CD4-positive, alpha-beta memory T cell (primary cell): ENCODE results near the gene ABCF2. TPM values are rescaled to one million over a fixed set of nuclear protein-coding genes. Genes with fewer than 3 reads are reported as not detected.
A peak's percentile ranks its signal among the peaks of the same experiment; 100 is the strongest.

Source experiments
- CTCF ChIA-PET: fragments of 350-600 bp; sonication (Branson Sonifier 250); formaldehyde crosslinking; loops from one replicate; lab custom pipeline; 2021; ENCODE audit warnings: inconsistent platforms; ENCODE audit not compliant: partially characterized antibody; lab: Charles Lee
- POLR2A ChIA-PET: fragments of 350-600 bp; sonication (Branson Sonifier 250); formaldehyde crosslinking; loops from one replicate; lab custom pipeline; 2021; ENCODE audit not compliant: partially characterized antibody; lab: Charles Lee
- DNase-seq, 5 donors: peaks; one replicate each; pipeline versions ENCODE4 v3.0.0 to v3.0.0-alpha.2; 2020 to 2022; ENCODE audit warnings: mixed read lengths in 1 of 5
- H3K27ac ChIP-seq: one replicate; pipeline ENCODE4 v1.7.0; 2013; ENCODE audit warnings: low read depth, low read length
- H3K27me3 ChIP-seq: 2 replicates; pipeline ENCODE4 v1.7.0; 2013; ENCODE audit warnings: mild to moderate bottlenecking, low read length, moderate library complexity; ENCODE audit not compliant: insufficient read depth
- H3K36me3 ChIP-seq: 2 replicates; pipeline ENCODE4 v1.7.0; 2013; ENCODE audit warnings: mild to moderate bottlenecking, low read length, moderate library complexity; ENCODE audit not compliant: insufficient read depth
- H3K4me1 ChIP-seq: 2 replicates; pipeline ENCODE4 v1.7.0; 2013; ENCODE audit warnings: mild to moderate bottlenecking, low read length, moderate library complexity; ENCODE audit not compliant: insufficient read depth
- H3K4me3 ChIP-seq, 2 donors: one replicate each; pipeline ENCODE4 v1.7.0; 2013; ENCODE audit warnings: low read length in 2 of 2, mild to moderate bottlenecking in 1 of 2
- H3K9me3 ChIP-seq, 2 donors: one replicate each; pipeline ENCODE4 v1.7.0; 2013; ENCODE audit warnings: low read length in 2 of 2, control low read depth in 1 of 2; ENCODE audit not compliant: control insufficient read depth in 1 of 2
- H3K27ac Mint-ChIP-seq, 7 donors: one replicate each; pipeline ENCODE4 v1.8.0; 2020 to 2021; ENCODE audit warnings: mixed read lengths in 7 of 7, mild to moderate bottlenecking in 6 of 7, inconsistent platforms in 3 of 7, moderate library complexity in 3 of 7
- H3K27me3 Mint-ChIP-seq, 2 donors: one replicate each; pipeline ENCODE4 v1.8.0; 2020 to 2021; ENCODE audit warnings: mixed read lengths in 2 of 2
- H3K36me3 Mint-ChIP-seq, 2 donors: one replicate each; pipeline ENCODE4 v1.8.0; 2020 to 2021; ENCODE audit warnings: mixed read lengths in 2 of 2, inconsistent platforms in 1 of 2, mild to moderate bottlenecking in 1 of 2
- H3K4me1 Mint-ChIP-seq, 4 donors: one replicate each; pipeline ENCODE4 v1.8.0; 2020 to 2021; ENCODE audit warnings: mixed read lengths in 4 of 4, mild to moderate bottlenecking in 1 of 4
- H3K4me3 Mint-ChIP-seq, 8 donors: one replicate each; pipeline ENCODE4 v1.8.0; 2020 to 2021; ENCODE audit warnings: mixed read lengths in 8 of 8, mild to moderate bottlenecking in 7 of 8, moderate library complexity in 6 of 8, inconsistent platforms in 3 of 8
- H3K9me3 Mint-ChIP-seq, 8 donors: one replicate each; pipeline ENCODE4 v1.8.0; 2020 to 2021; ENCODE audit warnings: mixed read lengths in 8 of 8, mild to moderate bottlenecking in 5 of 8, inconsistent platforms in 3 of 8, moderate library complexity in 1 of 8
- intact Hi-C: fragments of 100-400 bp; cut with micrococcal nuclease; formaldehyde crosslinking; loops from one replicate; pipeline ENCODE4 v1.15.1; 2023
- polyA plus RNA-seq, 2 donors: library from polyadenylated mRNA; unstranded; fragments of 300-500 nt; fragmentation: Illumina TruSeq; gene quantifications; one replicate each; pipeline ENCODE4 v1.2.3, GENCODE V29; 2021
- total RNA-seq, 2 experiments: library from RNA; stranded (reverse); gene quantifications; one replicate each; pipeline ENCODE4 v1.2.3, GENCODE V29; 2021

ABCF2 gene
- total and polyA plus RNA-seq, 4 experiments from 2014 or later, result 31.4 to 37.3 (median 34.4) TPM

GRCh38 chr7:151242159-151243044, 15.4 kb upstream of the ABCF2 start:
- peaks cover 7 to 10% of the 10 kb centered on the region in 2 donors for H3K27me3 Mint-ChIP-seq
- Histone ChIP-seq H3K27me3 (peaks cover 11% of the 10 kb centered on the region), H3K4me1 (peaks cover 40% of the 10 kb centered on the region), H3K36me3 (peaks cover 6% of the 10 kb centered on the region), H3K9me3 (no peaks in the 10 kb centered on the region), H3K4me3 (no peak overlapping the region), H3K27ac (no peak overlapping the region)
- peaks cover 0 to 3% of the 10 kb centered on the region in 2 donors for H3K36me3 Mint-ChIP-seq
- H3K27ac Mint-ChIP-seq, result peak overlapping the region; percentile 19 to 92 (median 86)
- peak in 1 of 5 donors; percentile 27 for DNase-seq
- ChIA-PET CTCF (interaction anchor here (0.9 to 4.6 kb wide), 8 partner anchors 10 to 119 kb away, joined by 6 to 33 read pairs (median 18); partner anchors contain the start of genes ABCF2, CHPF2 and GBX1), POLR2A (interaction anchor here (2.3 to 5.1 kb wide), 3 partner anchors 9 to 36 kb away, joined by 8 to 50 read pairs (median 32); partner anchors contain the start of genes ABCF2 and CHPF2)
- intact Hi-C loops, result no loop called here
- peak overlapping the region in 1 of 8 donors; percentile 76 for H3K4me3 Mint-ChIP-seq
- H3K9me3 Mint-ChIP-seq, result no peaks in the 10 kb centered on the region
- H3K4me1 Mint-ChIP-seq, result peaks cover 14 to 40% (median 24%) of the 10 kb centered on the region in 4 donors

- Mint-ChIP-seq H3K27me3 (peaks cover 7% of the 10 kb centered on the region in 2 donors), H3K27ac (no peak overlapping the region), H3K36me3 (peaks cover 3 to 7% of the 10 kb centered on the region in 2 donors), H3K4me3 (no peak overlapping the region), H3K9me3 (no peaks in the 10 kb centered on the region), H3K4me1 (peaks cover 13 to 42% (median 24%) of the 10 kb centered on the region in 4 donors)
- ChIA-PET CTCF (interaction anchor here (2.9 to 4.6 kb wide), 3 partner anchors 14 to 73 kb away, joined by 20 to 33 read pairs (median 26); partner anchors contain the start of genes ABCF2 and GBX1), POLR2A (interaction anchor here (3.8 to 5.1 kb wide), 2 partner anchors 8 to 15 kb away, joined by 32 to 50 read pairs; partner anchors contain the start of genes ABCF2 and CHPF2)
- Histone ChIP-seq H3K27me3 (peaks cover 8% of the 10 kb centered on the region), H3K36me3 (peaks cover 11% of the 10 kb centered on the region), H3K9me3 (no peaks in the 10 kb centered on the region), H3K4me3 (no peak overlapping the region), H3K4me1 (peaks cover 34% of the 10 kb centered on the region), H3K27ac (no peak overlapping the region)
- peak in 1 of 5 donors; percentile 5 for DNase-seq
- intact Hi-C loops, result no loop called here
Measured at GRCh38 chr7:151241755-151242096, 14.7 kb upstream of the ABCF2 start.

DNA sequence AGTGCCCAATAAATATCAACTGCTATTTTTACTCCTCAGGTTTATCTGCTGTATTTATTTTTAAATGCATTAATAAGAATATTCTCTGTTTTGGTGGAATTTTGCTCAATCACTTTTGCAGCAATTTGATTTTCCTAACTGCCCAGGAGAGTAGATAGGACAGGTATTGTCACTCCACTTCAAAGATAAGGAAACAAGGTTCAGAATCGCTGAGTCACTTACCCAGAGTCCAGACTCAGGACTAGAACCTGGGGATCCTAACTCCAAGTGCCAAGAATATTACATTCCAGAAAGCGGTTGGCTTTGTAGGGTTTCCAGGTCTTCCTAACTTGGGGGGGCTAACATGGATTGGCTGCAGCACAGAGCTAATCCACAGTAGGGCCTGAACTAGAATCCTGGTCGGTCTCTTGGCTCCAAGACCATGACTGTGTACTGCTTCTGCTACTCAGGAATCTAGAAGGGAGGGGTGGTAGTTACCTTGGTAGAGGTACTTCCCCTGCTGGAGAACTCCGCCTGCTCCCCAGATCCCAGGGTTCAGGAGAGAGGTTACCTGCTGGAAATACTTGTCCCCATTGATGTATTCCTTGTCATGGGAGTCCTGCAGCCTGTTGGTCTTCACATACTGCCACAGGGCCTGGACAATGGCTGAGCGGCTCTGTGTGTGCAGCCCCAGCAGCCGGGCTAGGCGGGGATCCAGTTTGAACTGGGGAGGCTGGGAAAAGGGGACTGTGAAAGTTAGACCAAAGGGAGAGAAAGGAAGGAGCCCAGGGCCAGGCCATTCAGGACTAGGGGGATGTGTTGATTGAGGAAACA, 14.1 kb upstream of the ABCF2 start:
- peak overlapping the region in 1 of 7 donors; percentile 22 for H3K27ac Mint-ChIP-seq
- no peak for DNase-seq
- CTCF ChIA-PET, result no interaction called here
- POLR2A ChIA-PET, result interaction anchor here (3.8 to 5.1 kb wide), 2 partner anchors 8 to 14 kb away, joined by 32 to 50 read pairs; partner anchors contain the start of genes ABCF2 and CHPF2
- no peak overlapping the region for H3K4me3 ChIP-seq
- peaks cover 8 to 13% of the 10 kb centered on the region in 2 donors for H3K36me3 Mint-ChIP-seq
- H3K9me3 Mint-ChIP-seq, result no peaks in the 10 kb centered on the region
- H3K9me3 ChIP-seq, result no peaks in the 10 kb centered on the region
- no peak overlapping the region for H3K4me3 Mint-ChIP-seq
- peaks cover 8% of the 10 kb centered on the region for H3K27me3 ChIP-seq
- H3K4me1 Mint-ChIP-seq, result peaks cover 13 to 43% (median 23%) of the 10 kb centered on the region in 4 donors
- H3K27me3 Mint-ChIP-seq, result peaks cover 3 to 4% of the 10 kb centered on the region in 2 donors
- no peak overlapping the region for H3K27ac ChIP-seq
- H3K4me1 ChIP-seq, result peaks cover 33% of the 10 kb centered on the region
- H3K36me3 ChIP-seq, result peaks cover 17% of the 10 kb centered on the region
- intact Hi-C loops, result no loop called here

GRCh38 chr7:151240536-151240935, 13.5 kb upstream of the ABCF2 start:
- Histone ChIP-seq H3K27ac (no peak overlapping the region), H3K27me3 (peaks cover 8% of the 10 kb centered on the region), H3K4me1 (peaks cover 29% of the 10 kb centered on the region), H3K9me3 (no peaks in the 10 kb centered on the region), H3K36me3 (peaks cover 21% of the 10 kb centered on the region), H3K4me3 (no peak overlapping the region)
- POLR2A ChIA-PET, result interaction anchor here (4.2 kb wide), 1 partner anchor 13 kb away, joined by 16 read pairs; the partner anchor contains the start of gene ABCF2
- peak overlapping the region in 1 of 7 donors; percentile 12 for H3K27ac Mint-ChIP-seq
- H3K27me3 Mint-ChIP-seq, result peaks cover 0 to 4% of the 10 kb centered on the region in 2 donors
- peaks cover 11 to 39% (median 22%) of the 10 kb centered on the region in 4 donors for H3K4me1 Mint-ChIP-seq
- no peak for DNase-seq
- H3K4me3 Mint-ChIP-seq, result no peak overlapping the region
- peaks cover 8 to 14% of the 10 kb centered on the region in 2 donors for H3K36me3 Mint-ChIP-seq
- H3K9me3 Mint-ChIP-seq, result no peaks in the 10 kb centered on the region
- CTCF ChIA-PET, result no interaction called here
- intact Hi-C loops, result no loop called here

DNA sequence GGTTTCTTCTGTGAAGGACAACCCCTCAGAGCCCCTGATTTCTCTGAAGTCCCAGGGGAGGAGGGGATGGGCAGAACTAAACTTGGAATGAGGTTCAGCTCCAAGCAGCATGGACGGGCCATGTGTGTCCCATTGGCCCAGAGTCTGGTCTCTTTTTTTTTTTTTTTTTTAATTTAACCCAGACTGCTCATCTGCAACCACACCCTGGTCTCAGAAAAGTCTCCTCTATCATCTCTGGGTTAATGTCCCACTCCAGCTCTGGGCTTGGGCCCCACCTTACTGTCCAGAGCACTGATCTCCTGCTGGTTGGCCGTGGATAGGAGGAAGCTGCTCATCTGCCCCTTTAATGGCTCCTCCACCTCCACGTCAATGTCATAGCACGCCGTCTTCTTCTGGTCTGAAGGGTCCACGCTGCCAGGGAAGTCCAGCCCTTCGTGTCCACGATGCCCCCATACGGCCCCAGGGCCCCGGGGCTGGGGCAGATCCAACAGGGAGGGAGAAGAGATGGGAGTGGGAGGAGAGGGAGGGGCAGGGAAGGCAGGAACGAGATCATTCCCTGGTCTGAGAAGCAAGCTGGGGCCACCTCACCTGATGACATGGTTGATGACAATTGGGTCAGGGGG, 12.9 kb upstream of the ABCF2 start:
- DNase-seq, result no peak
- Histone ChIP-seq H3K36me3 (peaks cover 27% of the 10 kb centered on the region), H3K9me3 (no peaks in the 10 kb centered on the region), H3K27ac (no peak overlapping the region), H3K4me3 (no peak overlapping the region), H3K27me3 (peaks cover 5% of the 10 kb centered on the region), H3K4me1 (peaks cover 24% of the 10 kb centered on the region)
- Mint-ChIP-seq H3K27me3 (peaks cover 0 to 4% of the 10 kb centered on the region in 2 donors), H3K27ac (peak overlapping the region in 1 of 7 donors; percentile 12), H3K36me3 (peaks cover 8 to 14% of the 10 kb centered on the region in 2 donors), H3K4me1 (peaks cover 11 to 37% (median 24%) of the 10 kb centered on the region in 4 donors), H3K4me3 (no peak overlapping the region), H3K9me3 (no peaks in the 10 kb centered on the region)
- POLR2A ChIA-PET, result interaction anchor here (4.2 kb wide), 1 partner anchor 13 kb away, joined by 16 read pairs; the partner anchor contains the start of gene ABCF2
- intact Hi-C loops, result no loop called here
- CTCF ChIA-PET, result no interaction called here

DNA sequence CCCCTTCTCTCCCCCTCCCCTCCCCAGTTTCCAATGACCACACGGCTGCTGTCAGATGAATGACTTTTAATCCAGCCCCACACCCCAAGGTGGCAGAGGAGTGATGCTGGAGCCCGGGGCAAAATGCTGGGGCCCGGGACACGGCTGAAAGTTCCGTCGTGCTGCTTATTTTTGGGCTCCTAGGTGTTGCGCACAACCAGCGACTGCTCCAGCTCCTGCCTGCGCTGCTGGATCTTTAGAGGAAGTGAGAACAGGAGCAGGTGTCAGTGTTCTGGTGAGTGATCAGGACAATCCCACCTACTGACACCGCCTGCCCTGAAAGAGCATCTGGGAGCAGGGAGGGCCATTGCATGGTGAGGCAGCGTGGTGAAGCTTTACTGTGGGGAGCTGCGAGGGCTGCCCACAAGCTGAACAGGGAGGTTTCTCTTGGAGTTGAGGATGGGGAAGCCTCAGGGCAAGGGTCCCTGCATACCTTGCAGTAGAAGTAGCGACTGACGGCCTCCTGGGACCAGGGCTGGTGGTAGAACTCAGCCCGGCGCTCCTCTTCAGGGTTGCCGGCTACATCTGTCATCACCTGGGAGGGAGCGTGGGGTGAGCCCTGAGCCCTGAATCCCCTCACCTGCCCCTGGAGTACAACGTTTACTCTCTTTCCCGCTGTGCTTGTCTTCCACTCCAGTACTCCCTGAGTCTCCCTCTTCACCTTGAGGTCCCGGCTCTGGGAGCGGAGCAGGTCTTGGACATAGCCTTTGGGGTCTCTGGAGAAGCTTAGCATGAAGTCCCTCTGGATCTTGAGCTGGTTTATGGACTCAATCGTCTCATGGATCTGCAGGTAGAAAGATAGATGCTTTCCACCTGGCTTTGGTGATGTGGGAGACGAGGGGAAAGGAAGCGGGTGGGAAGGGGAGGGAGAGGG, 12.2 kb upstream of the ABCF2 start:
- CTCF ChIA-PET, result no interaction called here
- no peak overlapping the region for H3K4me3 ChIP-seq
- H3K27me3 ChIP-seq, result no peaks in the 10 kb centered on the region
- POLR2A ChIA-PET, result interaction anchor here (4.2 kb wide), 1 partner anchor 12 kb away, joined by 16 read pairs; the partner anchor contains the start of gene ABCF2
- peaks cover 24% of the 10 kb centered on the region for H3K4me1 ChIP-seq
- H3K36me3 ChIP-seq, result peaks cover 29% of the 10 kb centered on the region
- Mint-ChIP-seq H3K36me3 (peaks cover 8 to 14% of the 10 kb centered on the region in 2 donors), H3K4me1 (peaks cover 11 to 34% (median 21%) of the 10 kb centered on the region in 4 donors), H3K9me3 (no peaks in the 10 kb centered on the region), H3K27me3 (no peaks in the 10 kb centered on the region), H3K4me3 (no peak overlapping the region), H3K27ac (peak overlapping the region in 1 of 7 donors; percentile 55)
- H3K27ac ChIP-seq, result no peak overlapping the region
- intact Hi-C loops, result no loop called here
- DNase-seq, result no peak
- no peaks in the 10 kb centered on the region for H3K9me3 ChIP-seq
